GM23248 (cell line): ENCODE measurements around the gene MIGA1. TPM values are rescaled to one million over a fixed set of nuclear protein-coding genes. Genes with fewer than 3 reads are reported as not detected.

Source experiments
- DNase-seq: peaks from one replicate; pipeline ENCODE4 v3.0.0-alpha.2; 2015
- H2AFZ ChIP-seq: fragments of 200-600 bp; sonication (generic); 2 replicates; pipeline ENCODE4 v1.6.1; 2016; ENCODE audit warnings: antibody characterized with exemption
- H3F3A ChIP-seq: fragments of 200-600 bp; sonication (generic); 2 replicates; pipeline ENCODE4 v1.6.1; 2016; ENCODE audit warnings: mild to moderate bottlenecking, antibody characterized with exemption, mixed run types; ENCODE audit not compliant: insufficient read depth
- H3K27ac ChIP-seq: fragments of 200-600 bp; sonication (generic); 2 replicates; pipeline ENCODE4 v1.5.1; 2016; ENCODE audit warnings: mild to moderate bottlenecking
- H3K27me3 ChIP-seq: fragments of 200-600 bp; sonication (generic); replicated peaks from 2 replicates; pipeline ENCODE4 v1.6.1; 2016; ENCODE audit warnings: mild to moderate bottlenecking; ENCODE audit not compliant: insufficient read depth
- H3K36me3 ChIP-seq: fragments of 200-600 bp; sonication (generic); 2 replicates; pipeline ENCODE4 v1.6.1; 2016; ENCODE audit warnings: low read depth, mild to moderate bottlenecking
- H3K4me1 ChIP-seq: fragments of 200-600 bp; sonication (generic); 2 replicates; pipeline ENCODE4 v1.6.1; 2016; ENCODE audit warnings: mild to moderate bottlenecking; ENCODE audit not compliant: insufficient read depth
- H3K4me2 ChIP-seq: fragments of 200-600 bp; sonication (generic); one replicate; pipeline ENCODE4 v1.6.1; 2016; ENCODE audit warnings: mild to moderate bottlenecking; ENCODE audit not compliant: unreplicated experiment
- H3K4me3 ChIP-seq: fragments of 200-600 bp; sonication (generic); 2 replicates; pipeline ENCODE4 v1.5.1; 2016; ENCODE audit warnings: mild to moderate bottlenecking
- H3K79me2 ChIP-seq: fragments of 200-600 bp; sonication (generic); 2 replicates; pipeline ENCODE4 v1.6.1; 2016; ENCODE audit warnings: mild to moderate bottlenecking; ENCODE audit not compliant: insufficient read depth
- H3K9ac ChIP-seq: fragments of 200-600 bp; sonication (generic); 2 replicates; pipeline ENCODE4 v1.6.1; 2016; ENCODE audit warnings: mild to moderate bottlenecking
- H3K9me2 ChIP-seq: fragments of 200-600 bp; sonication (generic); 2 replicates; pipeline ENCODE4 v1.6.1; 2016; ENCODE audit warnings: mixed run types, mild to moderate bottlenecking, moderate library complexity; ENCODE audit not compliant: insufficient read depth
- H3K9me3 ChIP-seq: fragments of 200-600 bp; sonication (generic); one replicate; pipeline ENCODE4 v1.6.1; 2017; ENCODE audit warnings: low read depth
- H4K20me1 ChIP-seq: fragments of 200-600 bp; sonication (generic); 2 replicates; pipeline ENCODE4 v1.6.0; 2016; ENCODE audit not compliant: insufficient read depth
- EZH2 ChIP-seq: fragments of 200-600 bp; sonication (generic); IDR thresholded peaks from 2 replicates; pipeline ENCODE4 v1.6.1; 2018; ENCODE audit warnings: antibody characterized with exemption, mild to moderate bottlenecking; ENCODE audit not compliant: insufficient read depth, poor library complexity, severe bottlenecking
- EZH2phosphoT487 ChIP-seq: fragments of 200-600 bp; sonication (generic); IDR thresholded peaks from 2 replicates; pipeline ENCODE4 v1.6.1; 2018; ENCODE audit warnings: antibody characterized with exemption, moderate library complexity, mild to moderate bottlenecking, low read depth; ENCODE audit not compliant: insufficient read depth
- WGBS, 2 experiments: methylation state at CpG; one replicate each; pipeline ENCODE4 v1.1.6; 2015 to 2017; ENCODE audit warnings: low lambda C conversion rate in 2 of 2, low coverage in 1 of 2; ENCODE audit errors: missing lambda C conversion rate in 2 of 2; 5-methylcytosine and 5-hydroxymethylcytosine counted together
- in situ Hi-C: fragments of 300-500 bp; cut with MboI; formaldehyde crosslinking; loops from 2 replicates; pipeline ENCODE4 v1.15.0; 2020
- polyA plus RNA-seq: library from polyadenylated mRNA; unstranded; fragments of >200 nt; fragmentation: Nextera tagmentation; extraction: Ambion mirVana; gene quantifications from 2 replicates; pipeline ENCODE4 v1.2.1, GENCODE V29; 2016
- total RNA-seq: library from RNA; depleted of rRNA; stranded (reverse); fragments of >200 nt; shearing (Covaris generic); gene quantifications from 2 replicates; pipeline ENCODE4 v1.2.3, GENCODE V29; 2014

Gene MIGA1
- total and polyA plus RNA-seq, 2 experiments from 2014 or later: 11.6 to 14.4 TPM

- H2AFZ ChIP-seq: no peak overlapping the region
- H3K79me2 ChIP-seq: no peaks in the 10 kb centered on the region
- H4K20me1 ChIP-seq: no peaks in the 10 kb centered on the region
- in situ Hi-C loops: no loop called here
- H3K9me3 ChIP-seq: no peaks in the 10 kb centered on the region
- no peak overlapping the region for H3K4me3 ChIP-seq
- 84 to 88% methylated on average over 3 of the region's 3 CpGs for WGBS, 2 experiments
- no peaks in the 10 kb centered on the region for H3K27me3 ChIP-seq
- H3K9ac ChIP-seq: no peak overlapping the region
- H3K36me3 ChIP-seq: peaks cover 5% of the 10 kb centered on the region
- H3K4me1 ChIP-seq: no peaks in the 10 kb centered on the region
- H3F3A ChIP-seq: no peaks in the 10 kb centered on the region
- no peaks in the 10 kb centered on the region for H3K9me2 ChIP-seq
- no peak overlapping the region for H3K27ac ChIP-seq
- no peak overlapping the region for H3K4me2 ChIP-seq
- DNase-seq: no peak
- TF ChIP-seq EZH2phosphoT487 (no peak), EZH2 (no peak)
Measured at GRCh38 chr1:77846966-77847365, 67.5 kb downstream of the MIGA1 start.

- H3K4me3 ChIP-seq: no peak overlapping the region
- no peak for DNase-seq
- H3K4me2 ChIP-seq: no peak overlapping the region
- 0 out of 2 replicates have a peak, but pooled peaks cover 4% of the 10 kb centered on the region for H3K79me2 ChIP-seq
- TF ChIP-seq EZH2phosphoT487 (no peak), EZH2 (no peak)
- H3K27ac ChIP-seq: no peak overlapping the region
- no peaks in the 10 kb centered on the region for H3K9me3 ChIP-seq
- 92 to 93% methylated on average over 9 of the region's 9 CpGs for WGBS, 2 experiments
- in situ Hi-C loops: no loop called here
- no peaks in the 10 kb centered on the region for H3K9me2 ChIP-seq
- H2AFZ ChIP-seq: no peak overlapping the region
- H3K9ac ChIP-seq: no peak overlapping the region
- no peaks in the 10 kb centered on the region for H4K20me1 ChIP-seq
- H3F3A ChIP-seq: no peaks in the 10 kb centered on the region
- H3K27me3 ChIP-seq: no peaks in the 10 kb centered on the region
- H3K4me1 ChIP-seq: no peaks in the 10 kb centered on the region
- peaks cover 5% of the 10 kb centered on the region for H3K36me3 ChIP-seq
Measured at GRCh38 chr1:77847621-77848080, 68.2 kb downstream of the MIGA1 start.

GRCh38 chr1:77850082-77850481 lies 70.6 kb downstream of the MIGA1 start:
- Histone ChIP-seq H3K79me2 (peaks cover 14% of the 10 kb centered on the region), H3K27ac (no peak overlapping the region), H3K4me3 (no peak overlapping the region), H3K27me3 (no peaks in the 10 kb centered on the region), H2AFZ (no peak overlapping the region), H3K4me2 (no peak overlapping the region), H3K9me3 (no peaks in the 10 kb centered on the region), H4K20me1 (no peaks in the 10 kb centered on the region), H3K9ac (no peak overlapping the region), H3F3A (no peaks in the 10 kb centered on the region), H3K36me3 (no peaks in the 10 kb centered on the region; the same call in 1 of the 2 replicates), H3K4me1 (no peaks in the 10 kb centered on the region), H3K9me2 (no peaks in the 10 kb centered on the region)
- in situ Hi-C loops: no loop called here
- TF ChIP-seq EZH2 (no peak), EZH2phosphoT487 (no peak)
- WGBS, 2 experiments: 96 to 100% methylated on average over 1 of the region's 1 CpG
- DNase-seq: no peak

- no peaks in the 10 kb centered on the region for H3K4me1 ChIP-seq
- H4K20me1 ChIP-seq: no peaks in the 10 kb centered on the region
- no peaks in the 10 kb centered on the region for H3K9me2 ChIP-seq
- TF ChIP-seq EZH2 (no peak), EZH2phosphoT487 (no peak)
- H3K9me3 ChIP-seq: no peaks in the 10 kb centered on the region
- H3K4me2 ChIP-seq: no peak overlapping the region
- no peaks in the 10 kb centered on the region for H3F3A ChIP-seq
- H3K4me3 ChIP-seq: no peak overlapping the region
- in situ Hi-C loops: no loop called here
- H3K27me3 ChIP-seq: no peaks in the 10 kb centered on the region
- WGBS, 2 experiments: 81 to 82% methylated on average over 4 of the region's 4 CpGs
- no peaks in the 10 kb centered on the region; the same call in 1 of the 2 replicates for H3K36me3 ChIP-seq
- H2AFZ ChIP-seq: no peak overlapping the region
- H3K9ac ChIP-seq: no peak overlapping the region
- peaks cover 34% of the 10 kb centered on the region for H3K79me2 ChIP-seq
- peak; percentile 48 for DNase-seq
- no peak overlapping the region for H3K27ac ChIP-seq
Measured at GRCh38 chr1:77857552-77857951, 78.1 kb downstream of the MIGA1 start.

- no peaks in the 10 kb centered on the region for H3F3A ChIP-seq
- in situ Hi-C loops: no loop called here
- H3K36me3 ChIP-seq: no peaks in the 10 kb centered on the region; the same call in 1 of the 2 replicates
- H3K4me2 ChIP-seq: no peak overlapping the region
- no peaks in the 10 kb centered on the region for H3K4me1 ChIP-seq
- no peaks in the 10 kb centered on the region for H3K9me2 ChIP-seq
- no peak overlapping the region for H3K4me3 ChIP-seq
- H3K79me2 ChIP-seq: peaks cover 33% of the 10 kb centered on the region
- H3K9me3 ChIP-seq: no peaks in the 10 kb centered on the region
- H3K27ac ChIP-seq: no peak overlapping the region
- no peak for DNase-seq
- no peak for TF ChIP-seq EZH2
- TF ChIP-seq EZH2phosphoT487: no peak
- no peak overlapping the region for H2AFZ ChIP-seq
- no peaks in the 10 kb centered on the region for H4K20me1 ChIP-seq
- H3K9ac ChIP-seq: no peak overlapping the region
- no peaks in the 10 kb centered on the region for H3K27me3 ChIP-seq
- WGBS, 2 experiments: 95 to 97% methylated on average over 3 of the region's 3 CpGs
Measured at GRCh38 chr1:77858725-77859124, 79.3 kb downstream of the MIGA1 start.
